IMR-90 (cell line): ENCODE measurements around the gene TIRAP. TPM values are rescaled to one million over a fixed set of nuclear protein-coding genes. Genes with fewer than 3 reads are reported as not detected.

Experiments
- ATAC-seq: fragments of 200-7000 bp; cut with Tn5 transposase; 2 replicates; pipeline ENCODE4 v1.9.1; 2020; ENCODE audit warnings: low read depth, mild to moderate bottlenecking, moderate library complexity
- BruUV-seq: library from RNA; stranded (reverse); fragments of 400-500 nt; replicated peaks from 2 replicates; lab custom pipeline; 2021; lab: Mats Ljungman, UMichigan
- CTCF ChIA-PET: fragments of 300-600 bp; formaldehyde crosslinking; extraction: SDS; loops from one replicate; lab custom pipeline; 2021; ENCODE audit warnings: antibody characterized with exemption; lab: Yijun Ruan, JAX
- POLR2A ChIA-PET: fragments of 300-600 bp; sonication (Branson Sonifier 250); formaldehyde crosslinking; loops from one replicate; lab custom pipeline; 2022; ENCODE audit warnings: antibody characterized with exemption; ENCODE audit not compliant: unreplicated experiment; lab: Charles Lee
- DNase-seq: peaks from one replicate; pipeline ENCODE4 v3.0.0; 2013
- H2AFZ ChIP-seq: replicated peaks from 2 replicates; pipeline ENCODE3; 2013; ENCODE audit warnings: low read length, mild to moderate bottlenecking; ENCODE audit not compliant: poor library complexity
- H2AK5ac ChIP-seq: 2 replicates; pipeline ENCODE4 v1.6.1; 2013; ENCODE audit warnings: low read depth, low read length, inconsistent platforms
- H2AK9ac ChIP-seq: replicated peaks from 2 replicates; pipeline ENCODE3; 2013; ENCODE audit warnings: mild to moderate bottlenecking, low read depth, low read length, moderate library complexity; ENCODE audit not compliant: poor library complexity
- H2BK120ac ChIP-seq: 2 replicates; pipeline ENCODE4 v1.6.1; 2013; ENCODE audit warnings: low read depth, low read length, inconsistent platforms
- H2BK15ac ChIP-seq: 3 replicates; pipeline ENCODE4 v1.6.1; 2013; ENCODE audit warnings: low read depth, low read length, inconsistent platforms
- H2BK20ac ChIP-seq: 2 replicates; pipeline ENCODE4 v1.6.1; 2013; ENCODE audit warnings: low read depth, mild to moderate bottlenecking, inconsistent platforms, low read length, moderate library complexity
- H2BK5ac ChIP-seq: 2 replicates; pipeline ENCODE4 v1.6.1; 2013; ENCODE audit warnings: mild to moderate bottlenecking, low read depth, low read length, inconsistent platforms; ENCODE audit not compliant: poor library complexity, severe bottlenecking
- H3K14ac ChIP-seq: replicated peaks from 2 replicates; pipeline ENCODE4 v1.6.1; 2013; ENCODE audit warnings: low read depth, low read length, inconsistent platforms
- H3K18ac ChIP-seq: 2 replicates; pipeline ENCODE4 v1.6.1; 2013; ENCODE audit warnings: low read depth, low read length, control low read depth
- H3K23ac ChIP-seq: 2 replicates; pipeline ENCODE4 v1.6.1; 2013; ENCODE audit warnings: low read depth, low read length, inconsistent platforms
- H3K27ac ChIP-seq: 2 replicates; pipeline ENCODE4 v1.5.1; 2013; ENCODE audit warnings: mild to moderate bottlenecking, control low read depth, low read length; ENCODE audit not compliant: insufficient read depth
- H3K27me3 ChIP-seq: 2 replicates; pipeline ENCODE4 v1.6.1; 2013; ENCODE audit warnings: low read length; ENCODE audit not compliant: control insufficient read depth, insufficient read depth
- H3K36me3 ChIP-seq: 2 replicates; pipeline ENCODE4 v1.6.1; 2013; ENCODE audit warnings: low read length, mixed read lengths; ENCODE audit not compliant: control insufficient read depth, insufficient read depth
- H3K4ac ChIP-seq: 2 replicates; pipeline ENCODE4 v1.6.1; 2013; ENCODE audit warnings: low read depth, low read length, inconsistent platforms
- H3K4me1 ChIP-seq: 2 replicates; pipeline ENCODE4 v1.6.1; 2013; ENCODE audit warnings: low read length, mixed read lengths; ENCODE audit not compliant: control insufficient read depth, insufficient read depth
- H3K4me2 ChIP-seq: 2 replicates; pipeline ENCODE4 v1.6.1; 2013; ENCODE audit warnings: low read depth, mild to moderate bottlenecking, control low read depth, low read length, moderate library complexity
- H3K4me3 ChIP-seq: 2 replicates; pipeline ENCODE4 v1.5.1; 2013; ENCODE audit warnings: low read depth, mild to moderate bottlenecking, control low read depth, low read length, moderate library complexity; ENCODE audit not compliant: insufficient read depth
- H3K56ac ChIP-seq: 2 replicates; pipeline ENCODE4 v1.6.1; 2013; ENCODE audit warnings: low read length, inconsistent platforms; ENCODE audit not compliant: insufficient read depth; ENCODE audit errors: extremely low read depth
- H3K79me1 ChIP-seq, 2 experiments: 2 replicates each; pipeline ENCODE4 v1.6.1; 2013; ENCODE audit warnings: low read length in 2 of 2, inconsistent platforms in 1 of 2, low read depth in 1 of 2
- H3K9ac ChIP-seq: 2 replicates; pipeline ENCODE4 v1.6.1; 2013; ENCODE audit warnings: low read depth, low read length, control low read depth
- H3K9me1 ChIP-seq: 2 replicates; pipeline ENCODE4 v1.6.1; 2013; ENCODE audit warnings: low read length, inconsistent platforms; ENCODE audit not compliant: insufficient read depth
- H3K9me3 ChIP-seq: 2 replicates; pipeline ENCODE4 v1.6.1; 2013; ENCODE audit warnings: low read length; ENCODE audit not compliant: control insufficient read depth, insufficient read depth
- H4K20me1 ChIP-seq: 2 replicates; pipeline ENCODE4 v1.6.1; 2013; ENCODE audit warnings: low read length, inconsistent platforms; ENCODE audit not compliant: insufficient read depth
- H4K5ac ChIP-seq: 2 replicates; pipeline ENCODE4 v1.6.1; 2013; ENCODE audit warnings: mild to moderate bottlenecking, low read depth, low read length, control low read depth
- H4K8ac ChIP-seq, 2 experiments: 2 replicates each; pipeline ENCODE4 v1.6.1; 2013; ENCODE audit warnings: low read depth in 2 of 2, low read length in 2 of 2, control low read depth in 1 of 2, inconsistent platforms in 1 of 2
- H4K91ac ChIP-seq: 2 replicates; pipeline ENCODE4 v1.6.1; 2013; ENCODE audit warnings: low read depth, low read length, inconsistent platforms; ENCODE audit not compliant: insufficient read depth
- BHLHE40 ChIP-seq: fragments of 150-350 bp; IDR thresholded peaks from 2 replicates; pipeline ENCODE4 v1.6.1; 2016; ENCODE audit warnings: mild to moderate bottlenecking, low read depth, low read length
- CEBPB ChIP-seq: IDR thresholded peaks from 2 replicates; pipeline ENCODE4 v1.6.1; 2012; ENCODE audit warnings: low read depth, low read length, improper control_type of control experiment
- CHD1 ChIP-seq: IDR thresholded peaks from 2 replicates; pipeline ENCODE4 v1.6.1; 2012; ENCODE audit warnings: low read depth, low read length, improper control_type of control experiment
- CTCF ChIP-seq: conservative IDR thresholded peaks from 2 replicates; pipeline ENCODE4 v1.5.1; 2012; ENCODE audit warnings: mild to moderate bottlenecking, low read depth, low read length, improper control_type of control experiment
- ELK1 ChIP-seq: fragments of 150-350 bp; IDR thresholded peaks from 2 replicates; pipeline ENCODE4 v1.6.1; 2016; ENCODE audit warnings: low read depth, mild to moderate bottlenecking, low read length, moderate library complexity, borderline replicate concordance
- FOS ChIP-seq: fragments of 150-350 bp; IDR thresholded peaks from 2 replicates; pipeline ENCODE4 v1.6.1; 2016; ENCODE audit warnings: low read depth, low read length
- MAFK ChIP-seq: IDR thresholded peaks from 2 replicates; pipeline ENCODE4 v1.6.1; 2012; ENCODE audit warnings: low read depth, low read length, improper control_type of control experiment
- NFE2L2 ChIP-seq: fragments of 150-350 bp; IDR thresholded peaks from 2 replicates; pipeline ENCODE4 v1.6.1; 2016; ENCODE audit warnings: low read depth, mild to moderate bottlenecking, low read length
- POLR2A ChIP-seq: IDR thresholded peaks from 2 replicates; pipeline ENCODE4 v1.6.1; 2012; ENCODE audit warnings: mild to moderate bottlenecking, low read depth, low read length
- RAD21 ChIP-seq: IDR thresholded peaks from 2 replicates; pipeline ENCODE4 v1.6.1; 2012; ENCODE audit warnings: low read length, improper control_type of control experiment
- RCOR1 ChIP-seq: IDR thresholded peaks from 2 replicates; pipeline ENCODE4 v1.6.1; 2012; ENCODE audit warnings: mild to moderate bottlenecking, low read length, improper control_type of control experiment; ENCODE audit not compliant: insufficient replicate concordance
- RFX5 ChIP-seq: IDR thresholded peaks from 2 replicates; pipeline ENCODE4 v1.8.0; 2012; ENCODE audit warnings: low read depth, mild to moderate bottlenecking, low read length, moderate library complexity
- SMC3 ChIP-seq: fragments of 150-350 bp; IDR thresholded peaks from 2 replicates; pipeline ENCODE4 v1.6.1; 2016; ENCODE audit warnings: low read depth, mild to moderate bottlenecking, antibody characterized with exemption, low read length, moderate library complexity
- USF2 ChIP-seq: fragments of 150-350 bp; IDR thresholded peaks from 2 replicates; pipeline ENCODE4 v1.6.1; 2017; ENCODE audit warnings: mild to moderate bottlenecking, antibody characterized with exemption, low read length, low read depth
- WGBS, 2 experiments: methylation state at CpG; one replicate each; pipeline versions ENCODE4 v1.1.5 to v1.1.7; 2013; ENCODE audit warnings: missing lambda C conversion rate in 2 of 2; ENCODE audit not compliant: insufficient read length in 1 of 2; ENCODE audit errors: extremely low coverage in 2 of 2; 5-methylcytosine and 5-hydroxymethylcytosine counted together
- dilution Hi-C: fragments of 300-500 bp; cut with HindIII; formaldehyde crosslinking; loops from one replicate; pipeline ENCODE4 v1.14.3; 2018; ENCODE audit warnings: low sequenced_read_pairs; ENCODE audit not compliant: unreplicated experiment
- in situ Hi-C: fragments of 300-500 bp; cut with MboI; formaldehyde crosslinking; loops from 3 replicates; pipeline ENCODE4 v1.14.3; 2019; ENCODE audit warnings: low sequenced_read_pairs, inconsistent platforms, mixed read lengths
- intact Hi-C: fragments of 100-400 bp; cut with micrococcal nuclease; formaldehyde crosslinking; loops from 2 replicates; pipeline ENCODE4 v1.10.0; 2022
- polyA plus RNA-seq, 3 experiments: library from polyadenylated mRNA; depleted of rRNA; stranded (reverse); fragments of >200 nt; gene quantifications; 2 replicates each; pipeline ENCODE4 v1.2.3, GENCODE V29; 2012; ENCODE audit warnings: low replicate concordance in 1 of 3
- total RNA-seq: library from RNA; depleted of rRNA; stranded (reverse); fragments of >200 nt; gene quantifications from 2 replicates; pipeline ENCODE4 v1.2.3, GENCODE V29; 2012

Gene TIRAP
- total and polyA plus RNA-seq, 2 of the 4 experiments (the other 2 are of a cell fraction), result 3.0 to 7.4 TPM

- dilution Hi-C loops (no loop called here), intact Hi-C loops (no loop called here), in situ Hi-C loops (no loop called here)
- H3K4ac ChIP-seq, result peak within 1 kb of the TSS; percentile 99
- H4K91ac ChIP-seq, result peak within 1 kb of the TSS; percentile 98
- WGBS, 2 experiments, result 1% methylated on average over 47 of the region's 64 CpGs; no CpG with 5 or more reads in 1 of the 2 experiments
- H4K8ac ChIP-seq, result peak within 1 kb of the TSS; percentile 99 to 100
- H3K9ac ChIP-seq, result peak within 1 kb of the TSS; percentile 99
- POLR2A ChIA-PET, result no interaction called here
- ATAC-seq (peak; percentile 100), DNase-seq (peak; percentile 99)
- no peaks in the 10 kb centered on the region for H3K9me3 ChIP-seq
- peak within 1 kb of the TSS; percentile 86 for H3K4me3 ChIP-seq
- H3K9me1 ChIP-seq, result peaks cover 12% of the 10 kb centered on the region
- TSS peak; percentile 48 for BruUV-seq
- H3K4me2 ChIP-seq, result peak within 1 kb of the TSS; percentile 99
- peak within 1 kb of the TSS; percentile 45; the same call in 1 of the 3 replicates for H2BK15ac ChIP-seq
- H3K27ac ChIP-seq, result peak within 1 kb of the TSS; percentile 97
- peak within 1 kb of the TSS; percentile 85 for H2BK120ac ChIP-seq
- peak within 1 kb of the TSS; percentile 91 for H3K18ac ChIP-seq
- H2AFZ ChIP-seq, result peak within 1 kb of the TSS; percentile 98
- no peaks in the 10 kb centered on the region for H3K27me3 ChIP-seq
- peaks cover 3% of the 10 kb centered on the region; the same call in 1 of the 2 replicates for H3K4me1 ChIP-seq
- peaks cover 39% of the 10 kb centered on the region for H3K36me3 ChIP-seq
- H2AK9ac ChIP-seq, result peak within 1 kb of the TSS; percentile 97
- peak within 1 kb of the TSS; percentile 97 for H2AK5ac ChIP-seq
- peak within 1 kb of the TSS; percentile 83 for H2BK5ac ChIP-seq
- peak within 1 kb of the TSS; percentile 98 for H3K56ac ChIP-seq
- peaks cover 5% of the 10 kb centered on the region; the same call in 1 of the 2 replicates for H4K20me1 ChIP-seq
- peak within 1 kb of the TSS; percentile 99 for H3K23ac ChIP-seq
- H3K79me1 ChIP-seq, result peaks cover 44 to 73% of the 10 kb centered on the region in 2 experiments
- H4K5ac ChIP-seq, result peak within 1 kb of the TSS; percentile 94
- peak within 1 kb of the TSS; percentile 100 for H3K14ac ChIP-seq
- peak within 1 kb of the TSS; percentile 50; the same call in 1 of the 2 replicates for H2BK20ac ChIP-seq
- CTCF ChIA-PET, result no interaction called here
- TF ChIP-seq ELK1 (no peak), RFX5 (0 out of 2 replicates have a peak, but pooled peaks have one; percentile 9), FOS (peak; percentile 11; the same call in 1 of the 2 replicates), CEBPB (no peak), RAD21 (no peak), SMC3 (no peak), POLR2A (peak; percentile 86), NFE2L2 (0 out of 2 replicates have a peak, but pooled peaks have one; percentile 5), RCOR1 (no peak), BHLHE40 (no peak), CHD1 (no peak), USF2 (peak; percentile 91), MAFK (no peak), CTCF (no peak)
Observed at GRCh38 chr11:126268708-126269579, 13.9 kb upstream of the TIRAP start, which contains the start of the genes FOXRED1 and SRPRA. Gene FOXRED1 (plus strand): TSS chr11:126269154. CDS start chr11:126269207, 53 bp downstream. Gene SRPRA (minus strand): TSS chr11:126268895. CDS start chr11:126268804, 91 bp downstream.
